Nephron (organoid): ENCODE data around the gene FAM222B.

Experiments used
- H3K27ac Mint-ChIP-seq, 3 experiments: 2 replicates each; pipeline ENCODE4 v1.8.0; 2020; ENCODE audit warnings: mixed read lengths in 3 of 3, mild to moderate bottlenecking in 2 of 3, moderate library complexity in 1 of 3
- H3K27me3 Mint-ChIP-seq: 2 replicates; pipeline ENCODE4 v1.8.0; 2021; ENCODE audit warnings: low read depth, mild to moderate bottlenecking, moderate library complexity, mixed read lengths
- H3K36me3 Mint-ChIP-seq: 2 replicates; pipeline ENCODE4 v1.8.0; 2020; ENCODE audit warnings: low read depth, mixed read lengths
- H3K4me1 Mint-ChIP-seq: 2 replicates; pipeline ENCODE4 v1.8.0; 2020; ENCODE audit warnings: mixed read lengths
- H3K4me3 Mint-ChIP-seq, 3 experiments: 2 replicates each; pipeline ENCODE4 v1.8.0; 2020; ENCODE audit warnings: mild to moderate bottlenecking in 3 of 3, mixed read lengths in 3 of 3, moderate library complexity in 2 of 3
- H3K9me3 Mint-ChIP-seq: 2 replicates; pipeline ENCODE4 v1.8.0; 2020; ENCODE audit warnings: mixed read lengths
- TF ChIP-seq, protein P1 (sequence below), 3 experiments: fragments of 200-600 bp; sonication (generic); IDR thresholded peaks; one replicate each; pipeline ENCODE4 v1.5.0; 2021; ENCODE audit warnings: antibody characterized with exemption in 3 of 3; ENCODE audit not compliant: unreplicated experiment in 3 of 3

Gene FAM222B

DNA sequence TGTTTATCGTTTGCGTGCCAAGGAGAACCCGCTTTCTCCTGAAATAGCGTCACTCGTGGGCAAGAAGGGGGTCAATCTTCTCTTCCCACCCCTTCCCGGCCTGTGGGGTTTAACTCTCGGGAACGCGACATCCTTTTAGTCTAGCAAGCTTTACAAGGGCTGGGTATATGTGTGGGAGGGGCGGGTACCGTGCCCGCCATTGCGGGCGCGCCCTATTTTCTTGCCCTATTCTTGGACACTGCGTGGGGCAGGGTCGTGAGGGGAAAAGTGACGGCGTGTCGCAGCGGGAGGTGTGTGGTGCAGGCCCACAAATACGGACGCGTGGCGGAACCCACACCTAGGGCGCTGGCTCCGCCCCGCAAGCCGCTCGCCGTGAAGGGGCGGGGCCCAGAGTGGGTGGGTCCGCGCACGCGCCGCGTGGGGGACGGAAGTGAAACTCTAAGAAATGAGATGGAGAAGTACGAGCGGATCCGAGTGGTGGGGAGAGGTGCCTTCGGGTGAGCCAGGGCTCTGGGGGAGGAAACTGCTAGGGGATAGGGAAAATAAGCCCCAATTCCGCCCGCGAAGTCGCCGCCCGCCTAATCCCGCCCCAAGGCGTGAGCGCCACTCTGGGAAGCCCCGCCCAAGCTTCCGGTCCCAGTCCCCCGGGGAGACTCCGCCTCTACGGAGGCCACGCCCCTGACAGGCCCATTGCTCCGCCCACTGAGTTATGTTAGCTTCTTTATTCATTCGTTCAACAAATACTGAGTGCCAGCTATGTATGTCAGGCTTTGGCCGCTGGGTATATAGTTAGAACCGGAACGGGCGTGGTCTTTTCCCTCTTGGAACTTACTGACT, 114.0 kb downstream of the FAM222B start, which contains the start of gene NEK8:
TSS of gene NEK8 (plus strand) at position 425 of the 837 bp plus-strand sequence. CDS start at position 451, 26 bp downstream.
- H3K27me3 Mint-ChIP-seq = no peaks in the 10 kb centered on the region
- no peaks in the 10 kb centered on the region for H3K9me3 Mint-ChIP-seq
- peaks cover 17% of the 10 kb centered on the region for H3K36me3 Mint-ChIP-seq
- H3K27ac Mint-ChIP-seq = peak within 1 kb of the TSS; percentile 71 to 97 (median 91)
- peaks cover 23% of the 10 kb centered on the region for H3K4me1 Mint-ChIP-seq
- TF ChIP-seq, protein P1, sequence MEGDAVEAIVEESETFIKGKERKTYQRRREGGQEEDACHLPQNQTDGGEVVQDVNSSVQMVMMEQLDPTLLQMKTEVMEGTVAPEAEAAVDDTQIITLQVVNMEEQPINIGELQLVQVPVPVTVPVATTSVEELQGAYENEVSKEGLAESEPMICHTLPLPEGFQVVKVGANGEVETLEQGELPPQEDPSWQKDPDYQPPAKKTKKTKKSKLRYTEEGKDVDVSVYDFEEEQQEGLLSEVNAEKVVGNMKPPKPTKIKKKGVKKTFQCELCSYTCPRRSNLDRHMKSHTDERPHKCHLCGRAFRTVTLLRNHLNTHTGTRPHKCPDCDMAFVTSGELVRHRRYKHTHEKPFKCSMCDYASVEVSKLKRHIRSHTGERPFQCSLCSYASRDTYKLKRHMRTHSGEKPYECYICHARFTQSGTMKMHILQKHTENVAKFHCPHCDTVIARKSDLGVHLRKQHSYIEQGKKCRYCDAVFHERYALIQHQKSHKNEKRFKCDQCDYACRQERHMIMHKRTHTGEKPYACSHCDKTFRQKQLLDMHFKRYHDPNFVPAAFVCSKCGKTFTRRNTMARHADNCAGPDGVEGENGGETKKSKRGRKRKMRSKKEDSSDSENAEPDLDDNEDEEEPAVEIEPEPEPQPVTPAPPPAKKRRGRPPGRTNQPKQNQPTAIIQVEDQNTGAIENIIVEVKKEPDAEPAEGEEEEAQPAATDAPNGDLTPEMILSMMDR (IDR thresholded peaks at IDR 0.05; ENCODE audit: unreplicated experiment in 3 of 3) = no peak
- H3K4me3 Mint-ChIP-seq = peak within 1 kb of the TSS; percentile 96 to 99 (median 98)

DNA sequence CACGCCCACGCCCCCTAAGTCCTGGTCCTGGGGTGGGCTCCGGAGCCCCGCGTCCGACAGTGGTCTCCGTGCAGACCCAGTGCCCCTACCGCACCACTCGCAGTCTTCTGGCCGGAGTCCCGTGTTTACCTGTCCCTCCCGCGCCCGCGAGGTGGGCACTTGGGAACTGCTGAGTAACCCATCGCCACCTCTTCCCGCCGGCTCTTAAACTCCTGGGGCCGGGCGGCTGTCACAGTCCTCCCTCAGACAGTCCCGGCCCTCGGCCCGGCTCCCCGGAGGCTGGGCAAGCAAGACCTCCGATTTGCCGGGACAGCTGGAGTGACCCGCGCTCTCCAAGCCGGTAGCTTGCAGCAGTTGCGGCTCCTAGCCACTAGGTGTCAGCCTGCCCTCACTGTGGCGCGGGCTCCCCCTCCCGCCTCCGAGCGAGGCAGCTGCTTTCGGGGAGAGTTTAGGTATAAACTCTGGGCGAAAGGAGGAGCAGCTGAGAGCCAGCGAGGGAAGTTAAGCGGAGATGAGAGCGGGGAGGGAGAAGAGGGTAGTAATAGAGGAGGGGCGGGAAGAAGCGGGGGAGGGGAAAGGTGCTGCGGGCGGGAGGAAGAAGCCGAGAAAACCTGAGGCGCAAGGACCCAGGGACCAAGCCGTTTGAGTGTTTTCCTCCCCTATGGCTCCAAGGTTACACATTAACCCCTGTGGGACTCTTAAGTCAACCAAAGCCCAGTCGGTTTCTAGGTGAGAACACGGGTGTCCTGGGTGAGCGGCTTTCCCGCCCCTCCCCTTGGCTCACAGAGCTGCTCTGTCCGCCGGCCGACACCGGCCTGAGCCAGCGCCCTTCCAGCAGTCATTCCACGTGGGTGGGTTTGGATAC, 115.7 kb downstream of the FAM222B start:
- H3K4me3 Mint-ChIP-seq = peak overlapping the region; percentile 96 to 99 (median 98)
- no peaks in the 10 kb centered on the region for H3K27me3 Mint-ChIP-seq
- peaks cover 30% of the 10 kb centered on the region for H3K36me3 Mint-ChIP-seq
- H3K4me1 Mint-ChIP-seq = peaks cover 31% of the 10 kb centered on the region
- TF ChIP-seq, protein P1 (IDR thresholded peaks at IDR 0.05; ENCODE audit: unreplicated experiment in 3 of 3) = peak; percentile 98 to 99 (median 99)
- peak overlapping the region; percentile 71 to 97 (median 91) for H3K27ac Mint-ChIP-seq
- no peaks in the 10 kb centered on the region for H3K9me3 Mint-ChIP-seq

DNA sequence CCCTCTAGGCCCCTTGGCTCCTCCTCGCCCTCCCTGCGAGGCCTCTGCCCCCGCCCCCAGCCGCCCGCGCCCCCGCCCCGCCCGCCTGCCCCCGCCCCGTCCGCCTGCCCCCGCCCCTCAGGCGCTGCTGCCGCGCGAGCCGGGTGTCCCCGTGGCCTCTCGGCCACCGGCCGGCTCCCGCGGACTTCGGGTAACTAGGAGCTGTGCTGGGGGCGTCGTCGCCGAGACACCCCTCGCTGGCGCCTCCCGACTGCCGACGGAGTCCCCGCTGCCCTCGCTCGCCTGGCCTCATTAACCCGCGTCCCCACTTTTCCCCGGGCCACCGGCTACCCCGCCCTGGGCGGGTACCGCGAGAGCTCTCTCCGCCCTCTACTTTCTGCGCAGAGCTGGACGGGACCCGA, 116.4 kb downstream of the FAM222B start, which contains the start of gene TLCD1:
TSS of gene TLCD1 (minus strand) at position 8 of the 401 bp plus-strand sequence. CDS start 136 bp downstream, outside the sequence.
- H3K4me1 Mint-ChIP-seq = peaks cover 36% of the 10 kb centered on the region
- peak within 1 kb of the TSS; percentile 71 to 97 (median 95) for H3K27ac Mint-ChIP-seq
- H3K4me3 Mint-ChIP-seq = peak within 1 kb of the TSS; percentile 96 to 99 (median 98)
- TF ChIP-seq, protein P1 (IDR thresholded peaks at IDR 0.05; ENCODE audit: unreplicated experiment in 3 of 3) = no peak
- no peaks in the 10 kb centered on the region for H3K27me3 Mint-ChIP-seq
- no peaks in the 10 kb centered on the region for H3K9me3 Mint-ChIP-seq
- peaks cover 34% of the 10 kb centered on the region for H3K36me3 Mint-ChIP-seq

DNA sequence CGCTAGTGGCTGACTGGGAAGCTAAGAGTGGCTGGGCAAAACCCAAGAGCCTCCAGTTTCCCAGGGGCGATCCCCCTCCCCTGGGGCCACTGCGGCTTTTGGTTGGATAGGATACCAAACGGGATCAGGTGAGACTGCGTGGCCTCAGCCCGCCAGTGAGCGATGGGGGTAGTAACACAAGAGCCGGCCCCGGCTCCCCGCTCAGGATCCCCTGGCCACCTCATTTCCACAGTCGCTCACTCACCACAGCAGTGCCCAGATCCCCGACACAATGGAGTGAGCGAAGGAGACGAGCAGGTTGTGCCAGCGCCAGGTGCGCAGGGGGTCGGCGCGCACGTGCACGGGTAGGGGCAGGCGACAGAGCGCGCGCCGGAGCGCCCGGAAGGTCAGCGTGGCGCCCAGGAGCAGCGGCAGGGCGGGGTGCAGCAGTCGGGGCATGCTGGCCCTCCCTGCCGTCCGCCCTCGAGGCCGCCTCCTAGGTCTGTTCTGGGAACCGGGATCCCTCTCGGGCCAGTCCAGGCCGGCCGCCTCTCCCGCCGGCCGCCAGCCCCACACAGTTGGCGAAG, 116.8 kb downstream of the FAM222B start:
- Mint-ChIP-seq H3K4me3 (peak overlapping the region; percentile 85 to 92 (median 86)), H3K36me3 (peaks cover 39% of the 10 kb centered on the region), H3K27me3 (no peaks in the 10 kb centered on the region), H3K9me3 (no peaks in the 10 kb centered on the region), H3K4me1 (peaks cover 41% of the 10 kb centered on the region), H3K27ac (peak overlapping the region; percentile 70 to 95 (median 88))
- TF ChIP-seq, protein P1 (IDR thresholded peaks at IDR 0.05; ENCODE audit: unreplicated experiment in 3 of 3) = no peak

DNA sequence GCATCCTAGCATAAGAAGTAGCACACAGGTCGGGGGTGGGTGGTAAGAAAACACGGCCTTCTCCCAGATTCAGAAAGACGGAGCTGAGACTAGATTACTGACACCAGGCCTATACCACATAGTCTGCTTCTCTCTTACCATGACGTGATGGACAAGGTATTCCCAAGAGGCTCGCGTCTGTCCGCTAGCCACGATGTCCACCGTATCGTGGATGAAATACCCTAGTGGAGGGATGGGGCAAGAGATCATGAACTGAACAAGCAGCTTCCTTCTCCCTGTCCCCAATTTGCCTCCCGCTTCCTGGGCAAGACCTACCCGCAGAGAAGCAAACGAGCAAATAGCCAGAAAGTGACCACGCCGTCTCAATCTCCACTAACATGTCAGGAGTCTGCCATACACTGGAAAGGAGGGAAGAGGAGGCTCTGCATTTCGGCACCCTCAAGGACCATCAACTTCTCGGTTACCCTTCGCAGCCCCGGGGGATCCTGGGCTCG, 117.4 kb downstream of the FAM222B start:
- Mint-ChIP-seq H3K4me1 (peaks cover 46% of the 10 kb centered on the region), H3K27ac (peak overlapping the region; percentile 70 to 95 (median 88)), H3K9me3 (no peaks in the 10 kb centered on the region), H3K27me3 (no peaks in the 10 kb centered on the region), H3K36me3 (peaks cover 45% of the 10 kb centered on the region), H3K4me3 (peak overlapping the region; percentile 85 to 92 (median 86))
- TF ChIP-seq, protein P1 (IDR thresholded peaks at IDR 0.05; ENCODE audit: unreplicated experiment in 3 of 3) = no peak
